Astrocyte (in vitro differentiated cells and primary cell): ENCODE measurements around the gene PDGFA. TPM values are rescaled to one million over a fixed set of nuclear protein-coding genes. Genes with fewer than 3 reads are reported as not detected.

Experiments used
- DNase-seq: peaks from one replicate; pipeline ENCODE4 v3.0.0-alpha.2; 2010; ENCODE audit warnings: low read depth
- FAIRE-seq: peaks from 2 replicates; lab custom pipeline; 2011; peaks lifted over from hg19 to GRCh38; lab: Jason Lieb, UNC
- H2AFZ ChIP-seq: 2 replicates; pipeline ENCODE4 v1.6.0; 2012; ENCODE audit warnings: low read depth, low read length, inconsistent platforms
- H3K27ac ChIP-seq: 2 replicates; pipeline ENCODE4 v1.5.1; 2011; ENCODE audit warnings: low read depth, low read length, inconsistent platforms
- H3K27me3 ChIP-seq: 2 replicates; pipeline ENCODE4 v1.6.0; 2011; ENCODE audit warnings: low read length, inconsistent platforms; ENCODE audit not compliant: insufficient read depth
- H3K36me3 ChIP-seq: 2 replicates; pipeline ENCODE4 v1.5.1; 2011; ENCODE audit warnings: low read length, inconsistent platforms; ENCODE audit not compliant: insufficient read depth
- H3K4me1 ChIP-seq: 2 replicates; pipeline ENCODE4 v1.5.1; 2011; ENCODE audit warnings: low read length, inconsistent platforms; ENCODE audit not compliant: insufficient read depth
- H3K4me2 ChIP-seq: 2 replicates; pipeline ENCODE4 v1.6.0; 2012; ENCODE audit warnings: low read length, inconsistent platforms
- H3K4me3 ChIP-seq: 2 replicates; pipeline ENCODE4 v1.5.1; 2011; ENCODE audit warnings: low read depth, mild to moderate bottlenecking, low read length, inconsistent platforms; ENCODE audit not compliant: insufficient read depth
- H3K79me2 ChIP-seq: 2 replicates; pipeline ENCODE4 v1.6.0; 2012; ENCODE audit warnings: mild to moderate bottlenecking, low read length, inconsistent platforms; ENCODE audit not compliant: insufficient read depth
- H3K9ac ChIP-seq: 2 replicates; pipeline ENCODE4 v1.6.0; 2012; ENCODE audit warnings: mild to moderate bottlenecking, low read length, inconsistent platforms
- H3K9me3 ChIP-seq: 2 replicates; pipeline ENCODE4 v1.5.1; 2012; ENCODE audit warnings: low read depth, mild to moderate bottlenecking, low read length, inconsistent platforms; ENCODE audit not compliant: insufficient read depth
- H4K20me1 ChIP-seq: 2 replicates; pipeline ENCODE4 v1.6.0; 2012; ENCODE audit warnings: low read length, inconsistent platforms; ENCODE audit not compliant: insufficient read depth
- H3K27ac Mint-ChIP-seq: one replicate; pipeline ENCODE4 v1.8.0; 2021; ENCODE audit warnings: mild to moderate bottlenecking, mixed read lengths; ENCODE audit not compliant: unreplicated experiment
- H3K27me3 Mint-ChIP-seq: one replicate; pipeline ENCODE4 v1.8.0; 2021; ENCODE audit warnings: low read depth, mixed read lengths; ENCODE audit not compliant: unreplicated experiment
- H3K36me3 Mint-ChIP-seq: one replicate; pipeline ENCODE4 v1.8.0; 2021; ENCODE audit warnings: low read depth, mixed read lengths; ENCODE audit not compliant: unreplicated experiment
- H3K4me1 Mint-ChIP-seq: one replicate; pipeline ENCODE4 v1.8.0; 2021; ENCODE audit warnings: low read depth, mixed read lengths; ENCODE audit not compliant: unreplicated experiment
- H3K4me3 Mint-ChIP-seq: one replicate; pipeline ENCODE4 v1.8.0; 2021; ENCODE audit warnings: mild to moderate bottlenecking, moderate library complexity, mixed read lengths; ENCODE audit not compliant: unreplicated experiment
- H3K9me3 Mint-ChIP-seq: one replicate; pipeline ENCODE4 v1.8.0; 2021; ENCODE audit warnings: mild to moderate bottlenecking, mixed read lengths; ENCODE audit not compliant: unreplicated experiment
- EZH2 ChIP-seq: IDR thresholded peaks from 2 replicates; pipeline ENCODE4 v1.6.1; 2012; ENCODE audit warnings: mild to moderate bottlenecking, low read length, inconsistent platforms; ENCODE audit not compliant: insufficient read depth
- total RNA-seq: library from RNA; stranded (reverse); gene quantifications from 2 replicates; pipeline ENCODE4 v1.2.1, GENCODE V29; 2021
- TF ChIP-seq, protein P1 (sequence below): IDR thresholded peaks from 2 replicates; pipeline ENCODE4 v1.5.1; 2011; ENCODE audit warnings: low read depth, mild to moderate bottlenecking, inconsistent platforms, low read length, moderate library complexity; ENCODE audit not compliant: insufficient read depth

The PDGFA gene
- total RNA-seq, 1 donor from 2014 or later: 47.1 TPM

DNA sequence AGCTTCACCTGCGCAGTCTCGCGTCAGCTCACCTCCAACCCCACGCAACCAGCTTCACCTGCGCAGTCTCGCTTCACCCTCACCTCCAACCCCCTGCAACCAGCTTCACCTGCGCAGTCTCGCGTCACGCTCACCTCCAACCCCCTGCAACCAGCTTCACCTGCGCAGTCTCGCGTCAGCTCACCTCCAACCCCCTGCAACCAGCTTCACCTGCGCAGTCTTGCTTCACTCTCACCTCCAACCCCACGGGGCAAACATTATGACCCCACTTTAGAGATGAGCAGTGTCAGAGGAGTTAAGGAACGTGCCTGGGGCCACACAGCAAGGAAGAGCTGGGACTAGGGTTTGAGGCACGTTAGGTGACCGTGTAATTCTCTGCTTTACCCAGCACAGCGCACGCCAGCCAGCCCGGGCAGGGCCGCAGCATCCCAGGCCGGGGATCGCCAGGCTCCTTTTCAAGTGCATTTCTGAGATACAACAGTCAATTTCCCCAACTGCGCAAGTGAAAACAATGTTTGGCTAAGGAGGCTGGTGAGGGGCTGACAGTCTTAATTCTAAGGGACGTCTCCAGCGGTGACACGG lies 22.6 kb upstream of the PDGFA start:
- Mint-ChIP-seq H3K4me3 (peak overlapping the region; percentile 35), H3K36me3 (no peaks in the 10 kb centered on the region), H3K9me3 (peaks cover 3% of the 10 kb centered on the region), H3K27me3 (no peaks in the 10 kb centered on the region), H3K4me1 (peaks cover 26% of the 10 kb centered on the region), H3K27ac (peak overlapping the region; percentile 97)
- DNase-seq (no peak), FAIRE-seq (no peak)
- no peak for TF ChIP-seq EZH2
- TF ChIP-seq, protein P1, sequence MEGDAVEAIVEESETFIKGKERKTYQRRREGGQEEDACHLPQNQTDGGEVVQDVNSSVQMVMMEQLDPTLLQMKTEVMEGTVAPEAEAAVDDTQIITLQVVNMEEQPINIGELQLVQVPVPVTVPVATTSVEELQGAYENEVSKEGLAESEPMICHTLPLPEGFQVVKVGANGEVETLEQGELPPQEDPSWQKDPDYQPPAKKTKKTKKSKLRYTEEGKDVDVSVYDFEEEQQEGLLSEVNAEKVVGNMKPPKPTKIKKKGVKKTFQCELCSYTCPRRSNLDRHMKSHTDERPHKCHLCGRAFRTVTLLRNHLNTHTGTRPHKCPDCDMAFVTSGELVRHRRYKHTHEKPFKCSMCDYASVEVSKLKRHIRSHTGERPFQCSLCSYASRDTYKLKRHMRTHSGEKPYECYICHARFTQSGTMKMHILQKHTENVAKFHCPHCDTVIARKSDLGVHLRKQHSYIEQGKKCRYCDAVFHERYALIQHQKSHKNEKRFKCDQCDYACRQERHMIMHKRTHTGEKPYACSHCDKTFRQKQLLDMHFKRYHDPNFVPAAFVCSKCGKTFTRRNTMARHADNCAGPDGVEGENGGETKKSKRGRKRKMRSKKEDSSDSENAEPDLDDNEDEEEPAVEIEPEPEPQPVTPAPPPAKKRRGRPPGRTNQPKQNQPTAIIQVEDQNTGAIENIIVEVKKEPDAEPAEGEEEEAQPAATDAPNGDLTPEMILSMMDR: no peak
- Histone ChIP-seq H3K27me3 (no peaks in the 10 kb centered on the region), H3K4me1 (peaks cover 50% of the 10 kb centered on the region), H3K4me2 (peak overlapping the region; percentile 68), H3K9ac (peak overlapping the region; percentile 73), H3K27ac (peak overlapping the region; percentile 84), H2AFZ (peak overlapping the region; percentile 76), H3K9me3 (no peaks in the 10 kb centered on the region), H3K36me3 (no peaks in the 10 kb centered on the region), H4K20me1 (no peaks in the 10 kb centered on the region), H3K4me3 (no peak overlapping the region), H3K79me2 (no peaks in the 10 kb centered on the region)

GRCh38 chr7:541661-542060 lies 22.0 kb upstream of the PDGFA start:
- H3K9me3 ChIP-seq: no peaks in the 10 kb centered on the region
- peak overlapping the region; percentile 68 for H3K4me2 ChIP-seq
- Mint-ChIP-seq H3K27ac (peak overlapping the region; percentile 97), H3K4me1 (peaks cover 26% of the 10 kb centered on the region), H3K36me3 (no peaks in the 10 kb centered on the region), H3K27me3 (no peaks in the 10 kb centered on the region), H3K4me3 (no peak overlapping the region), H3K9me3 (peaks cover 3% of the 10 kb centered on the region)
- no peak for DNase-seq
- no peak overlapping the region for H3K9ac ChIP-seq
- no peaks in the 10 kb centered on the region for H3K36me3 ChIP-seq
- no peak for TF ChIP-seq EZH2
- TF ChIP-seq, protein P1: no peak
- no peak overlapping the region for H3K27ac ChIP-seq
- H3K27me3 ChIP-seq: no peaks in the 10 kb centered on the region
- no peak overlapping the region for H3K4me3 ChIP-seq
- H3K4me1 ChIP-seq: peaks cover 50% of the 10 kb centered on the region
- H4K20me1 ChIP-seq: no peaks in the 10 kb centered on the region
- FAIRE-seq: no peak
- H2AFZ ChIP-seq: no peak overlapping the region
- no peaks in the 10 kb centered on the region for H3K79me2 ChIP-seq

- no peak overlapping the region for H3K9ac ChIP-seq
- H3K9me3 Mint-ChIP-seq: peaks cover 3% of the 10 kb centered on the region
- H4K20me1 ChIP-seq: no peaks in the 10 kb centered on the region
- H3K79me2 ChIP-seq: no peaks in the 10 kb centered on the region
- H3K27me3 Mint-ChIP-seq: no peaks in the 10 kb centered on the region
- H2AFZ ChIP-seq: no peak overlapping the region
- DNase-seq (no peak), FAIRE-seq (no peak)
- TF ChIP-seq, protein P1: no peak
- TF ChIP-seq EZH2: no peak
- no peak overlapping the region for H3K4me3 Mint-ChIP-seq
- peaks cover 26% of the 10 kb centered on the region for H3K4me1 Mint-ChIP-seq
- H3K4me1 ChIP-seq: peaks cover 50% of the 10 kb centered on the region
- no peak overlapping the region for H3K4me3 ChIP-seq
- H3K36me3 Mint-ChIP-seq: no peaks in the 10 kb centered on the region
- no peak overlapping the region for H3K4me2 ChIP-seq
- no peaks in the 10 kb centered on the region for H3K9me3 ChIP-seq
- no peak overlapping the region for H3K27ac ChIP-seq
- H3K27ac Mint-ChIP-seq: no peak overlapping the region
- no peaks in the 10 kb centered on the region for H3K27me3 ChIP-seq
- no peaks in the 10 kb centered on the region for H3K36me3 ChIP-seq
Measured at GRCh38 chr7:540997-541396, 21.4 kb upstream of the PDGFA start.
